Activated CD4-positive, alpha-beta T cell treated with anti-CD3 and anti-CD28 coated beads, Interleukin-2, Interleukin-4, amounts not matched to agents 100 ng/mL and 50 ng/mL, durations not matched to agents 16 hours and 8 hours (primary cell): ENCODE results near the gene RNF34.

Experiments
- DNase-seq: peaks from one replicate; pipeline ENCODE4 v3.0.0-alpha.2; 2020; ENCODE audit warnings: low spot score

The RNF34 gene

DNA sequence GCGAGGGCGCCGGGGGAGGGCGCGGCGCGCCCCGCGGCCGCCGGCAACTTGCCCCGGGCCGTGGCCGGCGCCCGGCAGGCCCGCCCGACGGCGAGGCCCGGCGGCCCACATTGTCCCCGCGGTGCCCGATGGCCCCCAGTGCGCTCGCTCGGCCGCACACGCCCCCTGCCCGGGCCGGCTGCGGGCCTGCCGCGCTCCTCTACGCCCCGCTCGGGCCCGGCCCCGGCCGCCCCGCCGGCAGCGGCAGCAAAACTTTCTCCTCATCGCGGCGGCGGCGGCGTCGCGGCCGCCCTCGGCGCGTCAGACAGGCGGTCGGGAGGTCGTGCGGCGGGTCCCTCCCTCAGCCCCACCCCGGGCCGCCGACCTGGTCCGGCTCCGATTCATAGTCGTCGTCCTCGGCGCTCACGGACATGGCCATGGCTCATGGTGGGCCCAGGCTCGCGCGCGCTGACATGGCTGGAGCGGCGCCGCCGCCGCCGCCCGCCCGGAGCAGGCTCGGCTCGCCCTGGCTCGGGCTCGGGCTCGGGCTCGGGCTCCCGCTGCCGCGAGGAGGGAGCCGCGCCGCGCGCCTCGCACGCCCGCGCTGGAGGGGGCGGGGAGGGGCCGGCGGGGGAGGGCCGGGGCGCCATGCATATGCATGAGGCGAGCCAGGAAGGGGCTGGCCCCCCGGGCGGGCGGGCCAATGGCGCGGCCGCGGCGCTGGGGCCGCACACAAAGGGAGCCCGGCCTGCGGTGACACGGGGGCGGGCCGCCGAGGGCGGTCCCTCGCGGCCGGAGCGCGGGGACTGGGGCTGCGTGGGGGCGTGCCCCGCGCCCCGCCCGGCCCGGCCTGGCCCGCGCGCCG is 67.1 kb downstream of the RNF34 start:
- DNase-seq: peak; percentile 91

GRCh38 chr12:121467638-121468498 is 68.0 kb downstream of the RNF34 start:
- no peak for DNase-seq

- no peak for DNase-seq
Measured at GRCh38 chr12:121468499-121468801, 68.5 kb downstream of the RNF34 start.

- DNase-seq: no peak
Measured at GRCh38 chr12:121470751-121471150, 70.8 kb downstream of the RNF34 start.

GRCh38 chr12:121472150-121472905 is 72.4 kb downstream of the RNF34 start:
- no peak for DNase-seq
